Dermis blood vessel endothelial cell (primary cell): ENCODE measurements around the gene OMG. TPM values are rescaled to one million over a fixed set of nuclear protein-coding genes. Genes with fewer than 3 reads are reported as not detected.
"Not testable (repeated sequence)": the region's sequence is repeated elsewhere in the genome, so short reads cannot be mapped to it uniquely, and the experiment has no call there.

Experiments used
- DNase-seq: peaks from one replicate; pipeline ENCODE4 v3.0.0; 2010
- total RNA-seq: library from RNA; depleted of rRNA; stranded (reverse); fragments of >200 nt; gene quantifications from 2 replicates; pipeline ENCODE4 v1.2.3, GENCODE V29; 2014

OMG gene
- total RNA-seq, 1 donor from 2014 or later = 4.4 TPM

- no peak for DNase-seq
Measured at GRCh38 chr17:31307640-31308039, 10.6 kb upstream of the OMG start.

- no peak for DNase-seq
Measured at GRCh38 chr17:31299624-31300023, 2.6 kb upstream of the OMG start.

- no peak for DNase-seq
Measured at GRCh38 chr17:31296142-31296541, 897 bp downstream of the OMG start.

- DNase-seq = no peak
Measured at GRCh38 chr17:31295489-31295871, 1.6 kb downstream of the OMG start.

GRCh38 chr17:31294820-31295488 lies 2.1 kb downstream of the OMG start:
- DNase-seq = no peak

- DNase-seq = no peak
Measured at GRCh38 chr17:31294231-31294630, 2.8 kb downstream of the OMG start.

- no peak for DNase-seq
Measured at GRCh38 chr17:31293581-31293980, 3.5 kb downstream of the OMG start.

- DNase-seq = no peak
Measured at GRCh38 chr17:31291820-31292219, 5.2 kb downstream of the OMG start.

GRCh38 chr17:31289790-31290189 lies 7.2 kb downstream of the OMG start:
- DNase-seq = no peak

- not testable (repeated sequence) for DNase-seq
Measured at GRCh38 chr17:31287932-31288331, 9.1 kb downstream of the OMG start.

GRCh38 chr17:31286587-31286986 lies 10.5 kb downstream of the OMG start:
- no peak for DNase-seq

- DNase-seq = no peak
Measured at GRCh38 chr17:31283841-31284240, 13.2 kb downstream of the OMG start.

GRCh38 chr17:31281061-31281460 lies 16.0 kb downstream of the OMG start:
- DNase-seq = no peak

- peak; percentile 17 for DNase-seq
Measured at GRCh38 chr17:31279401-31279800, 17.6 kb downstream of the OMG start.

- DNase-seq = no peak
Measured at GRCh38 chr17:31275116-31275515, 21.9 kb downstream of the OMG start.

GRCh38 chr17:31274252-31274651 lies 22.8 kb downstream of the OMG start:
- peak; percentile 77 for DNase-seq

GRCh38 chr17:31273516-31273915 lies 23.5 kb downstream of the OMG start:
- DNase-seq = peak; percentile 19

- DNase-seq = no peak
Measured at GRCh38 chr17:31272803-31273202, 24.2 kb downstream of the OMG start.

GRCh38 chr17:31272236-31272635 lies 24.8 kb downstream of the OMG start:
- DNase-seq = no peak

GRCh38 chr17:31269578-31269983 lies 27.5 kb downstream of the OMG start:
- DNase-seq = peak; percentile 88

GRCh38 chr17:31269036-31269577 lies 27.9 kb downstream of the OMG start:
- peak; percentile 3 for DNase-seq

GRCh38 chr17:31266042-31266441 lies 31.0 kb downstream of the OMG start:
- DNase-seq = peak; percentile 7

- not testable (repeated sequence) for DNase-seq
Measured at GRCh38 chr17:31262923-31263322, 34.1 kb downstream of the OMG start.

- DNase-seq = no peak
Measured at GRCh38 chr17:31261601-31262000, 35.4 kb downstream of the OMG start.

- DNase-seq = no peak
Measured at GRCh38 chr17:31260151-31260550, 36.9 kb downstream of the OMG start.
